Measurements from ENCODE around the gene FAM107B.
A peak's percentile ranks its signal among the peaks of the same experiment; 100 is the strongest.
"Not testable (repeated sequence)": the region's sequence is repeated elsewhere in the genome, so short reads cannot be mapped to it uniquely, and the experiment has no call there.

Gene FAM107B

DNA sequence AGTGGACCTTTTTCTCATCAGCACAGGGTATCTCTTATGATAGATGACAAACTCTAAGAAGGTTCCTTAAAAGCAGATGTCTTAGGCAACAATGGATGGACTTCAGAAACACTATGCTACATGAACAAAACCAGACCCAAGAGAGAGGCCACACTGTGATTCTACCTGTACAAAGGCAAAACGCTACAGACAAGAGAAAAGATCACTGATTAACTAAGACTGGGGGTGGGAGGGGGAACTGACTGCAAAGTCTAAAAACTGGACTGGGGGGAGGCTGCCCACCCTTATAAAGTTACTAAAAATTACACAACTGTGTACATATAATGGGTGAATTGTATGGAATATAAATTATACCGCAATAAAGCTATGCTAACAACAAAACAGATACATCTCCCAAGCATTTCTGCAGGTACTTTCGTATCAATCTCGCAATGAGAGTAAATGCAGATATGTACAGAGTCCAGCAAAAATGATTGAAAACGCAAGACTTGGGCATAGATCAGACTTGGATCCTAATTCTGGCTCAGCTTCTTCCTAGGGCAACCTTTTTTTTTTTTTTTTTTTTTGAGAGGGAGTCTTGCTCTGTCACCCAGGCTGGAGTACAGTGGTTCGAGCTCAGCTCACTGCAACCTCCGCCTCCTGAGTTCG is 179.7 kb downstream of the FAM107B start:
- no peak for DNase-seq

- no peak for DNase-seq
These were observed 180.9 kb downstream of the FAM107B start for GRCh38 chr10:14593806-14594205.

DNA sequence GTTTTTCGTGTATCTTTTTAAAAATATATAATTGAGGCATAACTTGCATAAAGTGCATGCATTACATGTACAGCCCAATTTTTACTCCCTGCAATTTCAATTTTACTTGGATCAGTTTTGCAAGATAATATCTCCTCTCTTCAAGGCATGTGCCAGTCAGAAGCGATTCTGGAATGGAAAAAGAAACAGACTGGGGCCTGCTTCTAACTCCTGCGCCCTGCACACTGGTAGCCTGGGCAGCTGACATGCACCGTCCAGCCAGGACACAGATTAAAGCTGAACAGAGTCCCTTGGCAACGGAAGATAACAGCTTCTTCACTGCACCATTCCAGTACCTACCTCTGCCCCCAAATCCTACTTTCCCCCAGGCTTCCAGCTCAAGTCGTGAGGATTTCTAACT is 182.1 kb downstream of the FAM107B start:
- no peak for DNase-seq

GRCh38 chr10:14592026-14592425 is 182.7 kb downstream of the FAM107B start:
- DNase-seq, result no peak

GRCh38 chr10:14588938-14589294 is 185.8 kb downstream of the FAM107B start:
- not testable (repeated sequence) for DNase-seq

GRCh38 chr10:14588084-14588937 is 186.4 kb downstream of the FAM107B start:
- DNase-seq, result no peak

- no peak for DNase-seq
These were observed 187.1 kb downstream of the FAM107B start for GRCh38 chr10:14587540-14588083.

DNA sequence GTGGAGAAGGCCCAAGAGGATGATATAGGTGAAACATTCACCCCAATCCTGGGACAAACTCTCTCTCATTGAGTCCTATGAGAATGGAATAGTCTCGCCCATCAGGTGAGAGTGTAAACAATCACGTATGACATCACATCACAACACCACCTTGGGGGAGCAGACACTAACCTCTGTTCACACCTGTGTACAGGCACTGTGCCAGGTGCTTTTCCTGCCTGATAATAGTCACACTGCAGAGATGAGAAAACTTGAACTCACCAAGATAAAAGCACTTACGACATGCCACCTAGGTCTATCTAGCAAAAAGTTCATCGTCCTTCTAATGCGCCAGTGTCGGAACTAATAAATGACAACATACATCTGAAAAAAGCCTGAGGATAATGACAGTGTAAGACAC is 187.8 kb downstream of the FAM107B start:
- DNase-seq, result no peak

- DNase-seq, result no peak
These were observed 189.2 kb downstream of the FAM107B start for GRCh38 chr10:14585287-14586193.

GRCh38 chr10:14584661-14585060 is 190.0 kb downstream of the FAM107B start:
- no peak for DNase-seq

DNA sequence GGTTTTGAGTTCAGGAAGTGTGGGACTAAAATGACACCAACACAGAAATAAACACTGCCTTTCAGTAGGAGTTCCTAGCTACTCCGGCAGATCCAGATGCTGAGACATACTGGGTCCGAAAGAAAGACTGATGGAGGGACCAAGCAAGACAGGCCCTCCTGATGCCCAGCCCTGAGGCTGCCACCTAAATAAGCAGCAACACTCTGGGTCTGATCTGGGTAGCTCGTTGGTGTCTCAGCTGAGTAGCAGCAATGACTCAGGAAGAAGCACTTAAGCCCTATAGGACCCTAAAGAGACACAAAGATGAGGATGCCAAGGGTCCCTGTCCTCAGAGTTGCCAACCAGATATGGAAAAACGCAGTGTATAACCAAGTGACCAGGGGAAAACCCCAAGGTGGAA is 190.7 kb downstream of the FAM107B start:
- DNase-seq, result no peak

GRCh38 chr10:14583252-14583651 is 191.4 kb downstream of the FAM107B start:
- no peak for DNase-seq

GRCh38 chr10:14581553-14582321 is 193.0 kb downstream of the FAM107B start:
- DNase-seq, result no peak

- no peak for DNase-seq
These were observed 193.9 kb downstream of the FAM107B start for GRCh38 chr10:14580671-14581332.

- peak; percentile 42 for DNase-seq
These were observed 195.3 kb downstream of the FAM107B start for GRCh38 chr10:14579405-14579804.

- peak; percentile 78 for DNase-seq
These were observed 196.4 kb downstream of the FAM107B start for GRCh38 chr10:14578060-14578952.

- no peak for DNase-seq
These were observed 199.8 kb downstream of the FAM107B start for GRCh38 chr10:14574885-14575284.

- DNase-seq, result no peak
These were observed 200.4 kb downstream of the FAM107B start for GRCh38 chr10:14574291-14574690.

- DNase-seq, result peak; percentile 46
These were observed 200.9 kb downstream of the FAM107B start for GRCh38 chr10:14573666-14574261.

DNA sequence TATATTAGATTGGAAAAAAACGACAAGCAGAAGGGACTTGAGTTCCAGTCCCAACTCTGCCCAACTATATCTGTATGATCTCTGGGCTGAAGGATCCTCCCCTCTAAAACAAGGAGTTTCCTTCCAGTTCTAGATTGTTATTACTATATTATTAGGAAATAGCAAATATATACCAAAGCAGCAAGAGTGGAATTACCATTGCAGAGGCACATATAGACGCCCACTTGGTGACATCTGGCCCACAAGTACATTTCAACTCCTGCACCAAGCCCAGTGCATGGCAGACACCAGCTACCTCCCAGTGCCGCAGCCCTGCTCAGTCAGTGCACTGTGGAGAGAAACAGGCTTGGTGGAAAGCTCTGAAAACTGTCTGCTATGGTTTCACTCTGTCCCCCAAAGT is 201.9 kb downstream of the FAM107B start:
- DNase-seq, result no peak

Measured in NCI-H226 (cell line).